ENCODE measurements around the gene USP47. TPM values are rescaled to one million over a fixed set of nuclear protein-coding genes. Genes with fewer than 3 reads are reported as not detected.

USP47 gene
- polyA plus RNA-seq, 3 donors: 90.4 to 97.5 (median 91.0) TPM

GRCh38 chr11:11963067-11963466 is 121.3 kb downstream of the USP47 start:
- DNase-seq (ENCODE audit: low read depth in 3 of 3, low spot score in 2 of 3): no peak

- DNase-seq (ENCODE audit: low read depth in 3 of 3, low spot score in 2 of 3): no peak
Observed at GRCh38 chr11:11963842-11964773, 122.3 kb downstream of the USP47 start.

GRCh38 chr11:11964774-11965150 is 123.0 kb downstream of the USP47 start:
- no peak for DNase-seq (ENCODE audit: low read depth in 3 of 3, low spot score in 2 of 3)

DNA sequence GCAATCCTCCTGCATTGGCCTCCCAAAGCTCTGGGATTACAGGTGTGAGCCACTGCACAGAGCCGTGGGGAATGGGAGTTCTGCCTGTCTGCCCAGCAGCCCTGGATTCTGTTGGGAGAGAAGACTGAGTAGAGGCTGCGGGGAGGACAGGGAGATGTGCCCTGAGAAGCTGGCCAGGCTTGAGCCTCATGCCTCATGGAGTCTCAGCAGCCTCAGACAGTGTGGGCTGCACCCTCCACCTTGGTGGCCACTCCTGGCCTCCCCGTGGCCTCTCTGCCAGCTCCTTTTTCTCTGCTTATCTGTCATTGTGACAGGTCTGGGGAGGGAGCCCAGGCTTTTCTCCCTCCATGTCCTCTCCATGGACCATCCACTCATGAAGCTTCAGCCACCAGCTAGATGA is 123.4 kb downstream of the USP47 start:
- no peak for DNase-seq (ENCODE audit: low read depth in 3 of 3, low spot score in 2 of 3)

GRCh38 chr11:11965656-11966353 is 124.0 kb downstream of the USP47 start:
- DNase-seq (ENCODE audit: low read depth in 3 of 3, low spot score in 2 of 3): no peak

DNA sequence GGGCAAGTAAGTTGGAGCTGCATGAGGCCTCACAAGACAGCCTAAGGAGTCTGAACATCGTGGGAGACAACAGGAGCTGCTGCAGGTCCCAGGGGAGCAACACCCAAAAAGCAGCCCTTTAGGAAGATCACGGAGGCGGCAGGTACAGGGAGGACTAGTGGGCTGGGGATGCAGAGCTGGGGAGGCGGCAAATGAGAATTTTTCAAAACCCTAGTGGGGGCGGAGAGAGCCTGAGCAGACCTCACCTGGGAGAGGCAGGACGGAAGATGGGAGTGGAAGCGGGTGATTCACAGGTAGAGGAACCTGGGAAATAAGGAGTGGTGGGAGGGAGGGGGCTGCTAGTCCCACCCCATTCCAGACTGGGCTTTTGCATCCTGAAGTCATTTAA is 124.6 kb downstream of the USP47 start:
- DNase-seq (ENCODE audit: low read depth in 3 of 3, low spot score in 2 of 3): no peak

GRCh38 chr11:11966826-11967668 is 125.3 kb downstream of the USP47 start:
- no peak for DNase-seq (ENCODE audit: low read depth in 3 of 3, low spot score in 2 of 3)

DNA sequence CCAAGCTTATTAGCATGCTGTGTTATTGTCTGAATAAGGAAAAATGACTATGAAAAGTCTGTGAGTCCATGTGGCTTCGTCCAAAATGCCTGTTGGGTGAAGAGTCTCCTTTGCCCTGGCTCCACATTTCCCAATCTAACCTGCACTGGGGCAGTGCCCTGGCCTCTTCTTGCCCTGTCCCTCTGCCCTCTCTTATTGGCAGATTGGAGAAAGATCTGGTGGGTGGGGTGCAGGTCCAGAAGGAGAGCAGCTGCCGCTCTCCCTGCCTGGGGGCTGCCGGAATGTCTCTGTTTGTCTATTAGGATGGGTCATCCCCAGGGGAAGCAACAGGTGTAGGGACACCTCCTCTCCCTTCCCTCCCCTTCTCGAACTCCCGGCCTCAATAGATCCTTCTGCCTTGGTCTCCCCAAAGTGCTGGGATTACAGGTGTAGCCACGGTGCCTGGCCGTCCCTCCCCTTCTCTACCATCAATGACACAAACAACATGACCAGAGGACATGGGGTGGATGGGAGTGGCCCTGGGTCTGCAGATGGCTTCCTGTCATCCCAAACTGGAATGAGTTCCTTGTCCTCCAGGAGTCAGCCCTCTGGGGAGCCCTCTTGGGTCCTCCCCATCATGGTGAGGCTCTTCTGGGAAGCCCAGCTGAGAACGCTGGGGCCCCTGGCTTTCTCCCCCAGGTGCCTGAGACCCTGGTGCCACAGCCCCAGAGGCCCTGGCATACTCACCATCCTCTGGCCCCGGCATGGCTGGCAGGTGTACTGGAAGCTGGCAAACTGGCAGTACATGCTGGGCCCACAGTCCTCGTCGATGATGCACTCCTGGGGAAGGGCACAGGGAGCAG is 126.1 kb downstream of the USP47 start:
- no peak for DNase-seq (ENCODE audit: low read depth in 3 of 3, low spot score in 2 of 3)

DNA sequence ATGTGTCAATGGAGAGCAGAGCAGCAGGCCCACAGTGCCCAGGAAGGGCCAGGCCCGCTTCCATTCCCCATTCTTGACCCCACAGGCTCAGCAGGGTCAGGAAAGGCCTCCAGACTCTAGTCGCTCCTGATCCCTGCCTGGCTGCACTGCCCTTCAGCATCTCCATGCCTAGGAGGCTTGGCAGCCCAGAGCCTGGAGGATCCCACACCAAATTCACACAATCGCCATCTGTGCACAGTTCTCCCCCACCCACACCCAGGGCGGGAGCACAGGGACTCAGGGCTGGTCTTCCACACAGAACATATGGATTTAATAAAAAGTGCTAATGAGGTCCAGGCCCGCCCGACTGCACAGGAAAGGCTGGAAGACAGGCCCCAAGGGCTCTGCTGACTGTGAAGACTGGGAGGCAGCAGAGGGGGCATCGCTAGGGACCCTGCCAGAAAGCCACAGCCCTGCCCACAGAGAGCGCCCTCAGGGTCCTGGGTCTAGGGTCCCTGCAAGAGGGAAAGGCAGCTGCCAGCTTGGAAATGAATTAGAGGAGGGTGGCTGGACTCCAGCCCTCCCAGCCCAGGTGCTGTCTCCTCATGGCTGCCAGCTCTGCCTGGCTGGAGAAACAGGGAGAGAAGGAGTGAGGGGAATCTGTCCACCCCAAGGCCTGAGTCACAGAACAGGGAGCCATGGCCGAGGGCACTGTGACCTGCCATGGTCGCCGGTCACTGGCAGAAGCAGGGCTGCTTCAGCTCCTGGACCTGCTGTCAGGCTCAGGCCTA is 126.9 kb downstream of the USP47 start:
- no peak for DNase-seq (ENCODE audit: low read depth in 3 of 3, low spot score in 2 of 3)

GRCh38 chr11:11969380-11970215 is 127.8 kb downstream of the USP47 start:
- DNase-seq (ENCODE audit: low read depth in 3 of 3, low spot score in 2 of 3): no peak

GRCh38 chr11:11970556-11970955 is 128.8 kb downstream of the USP47 start:
- no peak for DNase-seq (ENCODE audit: low read depth in 3 of 3, low spot score in 2 of 3)

GRCh38 chr11:11971906-11972547 is 130.3 kb downstream of the USP47 start:
- no peak for DNase-seq (ENCODE audit: low read depth in 3 of 3, low spot score in 2 of 3)

- no peak for DNase-seq (ENCODE audit: low read depth in 3 of 3, low spot score in 2 of 3)
Observed at GRCh38 chr11:11972730-11973341, 131.1 kb downstream of the USP47 start.

GRCh38 chr11:11973361-11973800 is 131.6 kb downstream of the USP47 start:
- no peak for DNase-seq (ENCODE audit: low read depth in 3 of 3, low spot score in 2 of 3)

- no peak for DNase-seq (ENCODE audit: low read depth in 3 of 3, low spot score in 2 of 3)
Observed at GRCh38 chr11:11973866-11974265, 132.1 kb downstream of the USP47 start.

DNA sequence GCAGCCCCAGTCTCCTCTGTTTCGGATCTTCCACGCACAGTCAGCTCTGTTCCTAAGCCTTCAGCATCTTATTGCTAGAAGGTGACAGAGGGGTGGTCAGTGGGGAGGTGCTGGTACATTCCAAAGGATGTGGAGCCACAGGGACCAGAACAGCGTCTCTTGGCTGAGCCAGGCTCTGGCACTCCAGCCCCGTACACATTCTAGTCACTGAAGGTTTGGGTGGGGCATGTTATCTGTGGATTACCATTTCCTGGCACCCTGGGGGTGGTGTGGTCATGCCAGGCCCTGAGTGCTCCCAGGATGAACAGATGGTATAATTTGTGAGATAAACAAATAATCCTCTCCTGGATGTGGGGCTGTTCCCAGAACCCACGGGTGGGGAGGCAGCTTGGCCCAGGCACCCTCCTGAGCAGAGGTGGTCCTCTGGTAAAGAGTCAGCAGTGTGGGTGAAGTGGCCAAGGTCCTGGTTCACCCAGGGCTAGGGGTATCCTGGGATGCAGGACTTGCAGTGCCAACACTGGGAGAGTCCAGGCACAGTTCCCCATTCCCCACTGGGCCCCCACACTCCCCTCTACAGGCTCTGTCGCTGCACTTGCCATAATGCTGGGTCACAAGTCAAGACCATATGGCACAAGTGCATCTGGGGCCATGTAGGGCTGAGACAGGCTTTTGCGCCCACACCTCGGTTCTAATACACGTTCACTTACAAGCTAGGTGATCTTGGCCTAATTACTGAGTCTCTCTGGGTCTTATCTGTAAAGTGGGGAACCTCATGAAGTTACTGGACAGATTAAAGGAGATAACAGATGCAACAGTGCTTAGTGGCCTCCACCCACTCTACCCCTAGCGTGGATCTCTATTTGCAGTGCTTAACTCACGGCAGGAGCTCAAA is 133.7 kb downstream of the USP47 start:
- no peak for DNase-seq (ENCODE audit: low read depth in 3 of 3, low spot score in 2 of 3)
